Activated CD8-positive, alpha-beta memory T cell treated with anti-CD3 and anti-CD28 coated beads for 36 hours (primary cell): Measurements from ENCODE around the gene ETNK2. TPM values are rescaled to one million over a fixed set of nuclear protein-coding genes. Genes with fewer than 3 reads are reported as not detected.
"Not testable (repeated sequence)": the region's sequence is repeated elsewhere in the genome, so short reads cannot be mapped to it uniquely, and the experiment has no call there.

Experiments
- CTCF ChIA-PET: fragments of 350-600 bp; sonication (Branson Sonifier 250); formaldehyde crosslinking; loops from one replicate; lab custom pipeline; 2021; ENCODE audit warnings: antibody characterized with exemption; lab: Charles Lee
- POLR2A ChIA-PET: fragments of 350-600 bp; sonication (Branson Sonifier 250); formaldehyde crosslinking; loops from one replicate; lab custom pipeline; 2021; ENCODE audit warnings: antibody characterized with exemption; lab: Charles Lee
- total RNA-seq, 2 experiments: library from RNA; stranded (reverse); gene quantifications; one replicate each; pipeline ENCODE4 v1.2.3, GENCODE V29; 2021

Gene ETNK2
- total RNA-seq, 2 experiments from 2014 or later, result 0.96 to 1.1 TPM

GRCh38 chr1:204092632-204093420, 59.0 kb downstream of the ETNK2 start:
- ChIA-PET CTCF (no interaction called here), POLR2A (no interaction called here)

- POLR2A ChIA-PET, result no interaction called here
- CTCF ChIA-PET, result no interaction called here
Observed at GRCh38 chr1:204091787-204092312, 60.0 kb downstream of the ETNK2 start.

- POLR2A ChIA-PET, result no interaction called here
- CTCF ChIA-PET, result no interaction called here
Observed at GRCh38 chr1:204091066-204091465, 60.8 kb downstream of the ETNK2 start.

- POLR2A ChIA-PET, CTCF ChIA-PET: not testable (repeated sequence)
Observed at GRCh38 chr1:204090132-204090531, 61.7 kb downstream of the ETNK2 start.

DNA sequence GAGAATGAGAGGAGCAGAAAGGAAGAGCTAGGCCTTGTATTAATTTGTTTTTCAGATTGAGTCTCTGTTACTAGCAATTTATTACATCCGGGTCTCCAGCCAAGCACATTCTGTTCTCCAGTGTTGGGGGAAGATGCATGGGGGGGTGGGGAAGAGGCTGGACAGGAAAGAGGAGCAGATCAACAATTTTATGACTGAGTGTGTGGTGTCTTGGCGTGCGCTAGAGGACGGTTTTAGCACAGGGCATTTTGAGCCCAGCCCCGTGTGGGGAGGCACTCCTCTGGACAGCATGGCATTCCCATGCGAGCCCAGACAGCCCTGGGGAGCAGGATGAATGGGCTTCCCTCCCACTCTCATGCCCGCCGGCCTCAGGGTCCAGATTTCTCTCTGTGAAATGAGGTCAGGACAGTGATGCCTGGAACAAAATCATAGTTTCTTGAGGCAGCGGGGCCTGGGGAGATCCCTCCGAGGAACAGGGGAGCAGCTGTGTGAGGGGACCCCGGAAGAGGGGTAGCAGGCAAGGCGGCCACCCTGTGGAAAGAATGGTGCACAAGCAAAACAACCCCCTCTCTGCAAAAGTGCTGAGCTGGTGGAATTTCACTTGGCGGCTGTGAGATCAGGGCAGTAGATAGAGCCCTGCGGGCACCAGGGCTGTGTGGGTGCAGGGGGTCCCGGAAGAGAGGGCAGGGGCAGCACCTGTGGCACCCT, 62.6 kb downstream of the ETNK2 start:
- ChIA-PET POLR2A (no interaction called here), CTCF (no interaction called here)

DNA sequence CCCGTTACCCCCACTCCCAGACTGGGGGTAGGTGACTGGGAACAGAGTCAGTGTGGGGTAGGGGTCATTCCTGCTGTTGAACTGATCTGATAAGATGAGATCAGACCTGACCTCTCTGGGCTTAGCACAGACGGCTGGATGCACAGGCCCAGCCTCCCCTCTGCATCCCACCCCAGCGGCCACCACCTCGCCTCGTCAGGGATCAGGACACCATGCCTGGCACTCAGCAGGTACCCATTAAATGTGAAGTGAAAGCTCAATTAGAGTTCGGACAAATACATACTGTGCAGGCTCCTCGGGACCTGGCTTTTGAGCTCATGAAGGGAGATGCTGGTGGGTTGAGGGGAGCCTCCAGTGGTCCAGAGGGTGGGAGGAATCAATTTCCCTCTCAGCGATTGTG, 63.2 kb downstream of the ETNK2 start:
- ChIA-PET CTCF (no interaction called here), POLR2A (no interaction called here)

- CTCF ChIA-PET, result no interaction called here
Observed at GRCh38 chr1:204087893-204088528, 63.8 kb downstream of the ETNK2 start.

GRCh38 chr1:204087181-204087892, 64.5 kb downstream of the ETNK2 start:
- POLR2A ChIA-PET, result no interaction called here
- CTCF ChIA-PET, result no interaction called here

More at GRCh38 chr1:204087893-204088528, 63.8 kb downstream of the ETNK2 start:
- POLR2A ChIA-PET, result no interaction called here

DNA sequence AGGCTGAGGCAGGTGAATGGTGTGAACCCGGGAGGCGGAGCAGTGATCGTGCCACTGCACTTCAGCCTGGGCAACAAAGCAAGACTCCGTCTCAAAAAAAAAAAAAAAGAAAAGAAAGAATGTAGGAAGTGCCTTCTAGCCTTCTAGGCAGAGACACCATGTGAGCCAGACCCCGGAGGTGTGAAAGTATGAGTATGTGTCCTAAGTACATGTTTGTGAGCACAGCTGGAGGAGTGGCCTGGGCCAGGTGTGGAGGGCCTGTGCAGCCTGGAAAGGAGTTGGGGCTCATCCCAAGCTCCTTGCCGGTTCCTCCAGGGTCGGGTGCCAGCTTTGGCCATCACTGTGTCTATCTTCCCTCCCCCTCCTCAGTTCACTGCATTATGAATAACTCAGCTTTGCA, 66.0 kb downstream of the ETNK2 start:
- ChIA-PET CTCF (interaction anchor here (0.7 kb wide), 1 partner anchor 581 kb away, joined by 3 read pairs; no protein-coding TSS in a partner anchor), POLR2A (no interaction called here)

GRCh38 chr1:204084247-204084772, 67.5 kb downstream of the ETNK2 start:
- ChIA-PET CTCF (no interaction called here), POLR2A (no interaction called here)

DNA sequence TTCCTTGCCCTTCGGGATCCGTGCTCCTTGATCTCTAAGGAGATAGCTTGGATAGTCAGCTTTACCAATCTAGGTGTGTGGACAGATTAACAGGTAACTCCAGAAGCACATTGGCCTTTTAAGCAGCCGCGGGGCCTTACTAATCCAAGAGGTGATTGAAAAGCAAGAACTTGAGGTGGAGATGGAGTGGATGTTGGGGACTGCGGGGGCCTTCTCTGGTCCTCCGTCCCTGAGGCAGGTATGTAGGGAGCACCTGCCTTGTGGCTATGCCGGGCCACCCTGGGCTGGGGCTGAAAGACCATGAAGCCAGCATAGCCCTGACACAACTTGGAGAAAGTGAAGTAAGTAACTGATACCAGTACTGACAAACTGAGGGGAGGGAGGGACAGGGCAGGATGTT, 68.4 kb downstream of the ETNK2 start:
- POLR2A ChIA-PET, result no interaction called here
- CTCF ChIA-PET, result no interaction called here

DNA sequence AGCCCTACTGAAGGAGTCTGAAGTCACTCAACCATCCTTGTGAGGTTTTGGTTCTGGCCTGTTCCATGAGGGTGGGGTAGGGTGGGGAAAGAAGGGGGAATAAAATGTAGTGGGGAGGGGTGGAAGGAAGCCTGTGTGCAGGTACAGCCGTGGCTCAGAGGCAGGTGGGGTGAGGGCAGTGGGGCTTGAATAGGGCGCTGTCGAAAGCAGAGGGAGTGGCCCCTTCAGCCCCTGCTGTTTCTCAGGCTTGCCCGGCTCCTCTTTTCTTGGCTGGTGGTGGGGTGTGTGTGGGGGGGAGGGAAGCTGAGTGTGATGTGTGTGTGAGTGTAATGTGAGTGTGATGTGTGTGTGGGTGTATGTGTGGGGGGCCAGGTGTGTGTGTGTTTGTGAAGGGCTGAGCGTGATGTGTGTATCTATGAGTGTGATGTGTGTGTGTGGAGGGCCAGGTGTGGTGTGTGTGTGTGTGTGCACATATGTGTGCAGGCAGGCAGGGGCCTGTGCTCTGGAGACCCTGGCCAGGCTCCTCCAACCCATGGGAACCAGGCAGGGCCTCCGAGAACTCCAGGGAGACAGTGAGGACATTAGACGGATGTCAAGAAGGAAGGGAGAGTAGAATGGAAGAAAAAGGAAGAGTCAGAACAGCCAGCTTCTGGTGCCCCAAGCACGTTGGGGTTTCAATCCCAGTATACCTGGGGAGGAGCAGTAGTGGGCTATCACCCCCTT, 69.9 kb downstream of the ETNK2 start:
- ChIA-PET CTCF (no interaction called here), POLR2A (no interaction called here)

- CTCF ChIA-PET, result no interaction called here
Observed at GRCh38 chr1:204081164-204081790, 70.6 kb downstream of the ETNK2 start.

More at GRCh38 chr1:204081164-204081790, 70.6 kb downstream of the ETNK2 start:
- POLR2A ChIA-PET, result no interaction called here

Other genes with a start within 250 kb of the ETNK2 start
- gene SOX13, start 78.9 kb downstream of the ETNK2 start, total RNA-seq, result 1 to 10 TPM; 2.0 to 2.6 TPM
- not detected for gene REN, start 14.3 kb upstream of the ETNK2 start, total RNA-seq
- not detected for gene KISS1, start 44.4 kb upstream of the ETNK2 start, total RNA-seq
- not detected for gene GOLT1A, start 61.9 kb upstream of the ETNK2 start, total RNA-seq
- gene PLEKHA6, start 207.9 kb upstream of the ETNK2 start, total RNA-seq, result under 1 TPM; 0.23 to 0.25 TPM